H9 (cell line): Measurements from ENCODE around the gene PTP4A2. TPM values are rescaled to one million over a fixed set of nuclear protein-coding genes. Genes with fewer than 3 reads are reported as not detected.

ENCODE experiments used
- DNase-seq: peaks from one replicate; pipeline ENCODE4 v3.0.0-alpha.2; 2017
- H2AFZ ChIP-seq: one replicate; pipeline ENCODE4 v1.6.1; 2013; ENCODE audit warnings: mild to moderate bottlenecking, low read length, control low read depth, moderate library complexity
- H2AK5ac ChIP-seq: 2 replicates; pipeline ENCODE4 v1.6.1; 2013; ENCODE audit warnings: low read length, control low read depth, mixed read lengths; ENCODE audit not compliant: insufficient read length
- H2BK120ac ChIP-seq: one replicate; pipeline ENCODE4 v1.6.1; 2013; ENCODE audit warnings: low read depth, mild to moderate bottlenecking, low read length, control low read depth, inconsistent platforms; ENCODE audit not compliant: poor library complexity, severe bottlenecking
- H2BK12ac ChIP-seq: 2 replicates; pipeline ENCODE4 v1.6.1; 2013; ENCODE audit warnings: low read length, control low read depth, mixed read lengths, low read depth; ENCODE audit not compliant: insufficient read length
- H2BK15ac ChIP-seq: 2 replicates; pipeline ENCODE4 v1.6.1; 2013; ENCODE audit warnings: low read depth, low read length, control low read depth
- H2BK20ac ChIP-seq: one replicate; pipeline ENCODE4 v1.6.1; 2013; ENCODE audit warnings: low read depth, mild to moderate bottlenecking, low read length, control low read depth, inconsistent platforms; ENCODE audit not compliant: poor library complexity, severe bottlenecking
- H2BK5ac ChIP-seq: 2 replicates; pipeline ENCODE4 v1.6.1; 2013; ENCODE audit warnings: low read length, control low read depth, mixed read lengths; ENCODE audit not compliant: insufficient read length
- H3K14ac ChIP-seq: 2 replicates; pipeline ENCODE4 v1.6.1; 2013; ENCODE audit warnings: low read length, control low read depth; ENCODE audit not compliant: insufficient read depth
- H3K18ac ChIP-seq: 2 replicates; pipeline ENCODE4 v1.6.1; 2013; ENCODE audit warnings: low read depth, mild to moderate bottlenecking, mixed read lengths, low read length, control low read depth; ENCODE audit not compliant: insufficient read length
- H3K23ac ChIP-seq: 2 replicates; pipeline ENCODE4 v1.6.1; 2013; ENCODE audit warnings: low read length, control low read depth, mixed read lengths, low read depth; ENCODE audit not compliant: insufficient read length
- H3K23me2 ChIP-seq: 2 replicates; pipeline ENCODE4 v1.6.1; 2013; ENCODE audit warnings: low read depth, mild to moderate bottlenecking, mixed read lengths, low read length, control low read depth; ENCODE audit not compliant: insufficient read length, poor library complexity, severe bottlenecking
- H3K27ac ChIP-seq: 2 replicates; pipeline ENCODE4 v1.5.1; 2013; ENCODE audit warnings: low read length, control low read depth, mixed read lengths, low read depth; ENCODE audit not compliant: insufficient read length
- H3K27me3 ChIP-seq: 2 replicates; pipeline ENCODE4 v1.6.1; 2013; ENCODE audit warnings: low read length, control low read depth, inconsistent platforms; ENCODE audit not compliant: insufficient read depth
- H3K4ac ChIP-seq: 2 replicates; pipeline ENCODE4 v1.6.1; 2013; ENCODE audit warnings: low read depth, mild to moderate bottlenecking, control low read depth, inconsistent platforms, low read length, moderate library complexity
- H3K4me1 ChIP-seq: 2 replicates; pipeline ENCODE4 v1.6.1; 2013; ENCODE audit warnings: low read length, control low read depth, inconsistent platforms; ENCODE audit not compliant: insufficient read depth
- H3K4me2 ChIP-seq: 2 replicates; pipeline ENCODE4 v1.6.1; 2013; ENCODE audit warnings: low read length, control low read depth, mixed read lengths; ENCODE audit not compliant: insufficient read length, insufficient read depth
- H3K56ac ChIP-seq: 2 replicates; pipeline ENCODE4 v1.6.1; 2013; ENCODE audit warnings: low read depth, mild to moderate bottlenecking, mixed read lengths, low read length, control low read depth; ENCODE audit not compliant: insufficient read length
- H3K79me1 ChIP-seq: 2 replicates; pipeline ENCODE4 v1.6.1; 2013; ENCODE audit warnings: low read depth, mild to moderate bottlenecking, moderate library complexity, low read length, control low read depth, inconsistent platforms; ENCODE audit not compliant: insufficient read depth, poor library complexity, severe bottlenecking
- H3K79me2 ChIP-seq: 2 replicates; pipeline ENCODE4 v1.6.1; 2013; ENCODE audit warnings: low read length, control low read depth, inconsistent platforms; ENCODE audit not compliant: insufficient read depth
- H3K9ac ChIP-seq: 2 replicates; pipeline ENCODE4 v1.6.1; 2013; ENCODE audit warnings: low read length, control low read depth, mixed read lengths; ENCODE audit not compliant: insufficient read length; ENCODE audit errors: extremely low read depth
- H3K9me3 ChIP-seq: one replicate; pipeline ENCODE4 v1.6.1; 2013; ENCODE audit warnings: low read depth, low read length, inconsistent platforms; ENCODE audit not compliant: control insufficient read depth
- H3T11ph ChIP-seq: one replicate; pipeline ENCODE4 v1.6.1; 2013; ENCODE audit warnings: mild to moderate bottlenecking, low read length, control low read depth, inconsistent platforms
- H4K20me1 ChIP-seq: one replicate; pipeline ENCODE4 v1.6.1; 2013; ENCODE audit not compliant: control insufficient read depth, insufficient read length, insufficient read depth
- H4K5ac ChIP-seq: 2 replicates; pipeline ENCODE4 v1.6.1; 2013; ENCODE audit warnings: low read depth, mild to moderate bottlenecking, mixed read lengths, low read length, control low read depth; ENCODE audit not compliant: insufficient read length
- H4K8ac ChIP-seq: replicated peaks from 2 replicates; pipeline ENCODE4 v1.6.1; 2013; ENCODE audit warnings: low read length, control low read depth, mixed read lengths, low read depth; ENCODE audit not compliant: insufficient read length
- H4K91ac ChIP-seq: 2 replicates; pipeline ENCODE4 v1.6.1; 2013; ENCODE audit warnings: low read depth, mild to moderate bottlenecking, moderate library complexity, mixed read lengths, low read length, control low read depth; ENCODE audit not compliant: insufficient read length
- H3K27ac Mint-ChIP-seq, 3 experiments: 2 replicates in 2 of 3; 3 replicates in 1 of 3; pipeline ENCODE4 v1.8.0; 2020 to 2021; ENCODE audit warnings: mixed read lengths in 3 of 3, mild to moderate bottlenecking in 1 of 3, moderate library complexity in 1 of 3
- H3K27me3 Mint-ChIP-seq: 2 replicates; pipeline ENCODE4 v1.8.0; 2021; ENCODE audit warnings: low read depth, mild to moderate bottlenecking, moderate library complexity, mixed read lengths
- H3K36me3 Mint-ChIP-seq, 3 experiments: 2 replicates in 2 of 3; 3 replicates in 1 of 3; pipeline ENCODE4 v1.8.0; 2020 to 2021; ENCODE audit warnings: low read depth in 3 of 3, mixed read lengths in 3 of 3; ENCODE audit not compliant: insufficient read depth in 1 of 3
- H3K4me1 Mint-ChIP-seq, 2 experiments: 2 replicates each; pipeline ENCODE4 v1.8.0; 2020; ENCODE audit warnings: mixed read lengths in 2 of 2
- H3K4me3 Mint-ChIP-seq, 2 experiments: 2 replicates in 1 of 2; 3 replicates in 1 of 2; pipeline ENCODE4 v1.8.0; 2020 to 2021; ENCODE audit warnings: mild to moderate bottlenecking in 2 of 2, mixed read lengths in 2 of 2, moderate library complexity in 1 of 2
- H3K9me3 Mint-ChIP-seq, 2 experiments: 2 replicates in 1 of 2; 3 replicates in 1 of 2; pipeline ENCODE4 v1.8.0; 2020; ENCODE audit warnings: mild to moderate bottlenecking in 2 of 2, mixed read lengths in 2 of 2, moderate library complexity in 1 of 2
- CTCF ChIP-seq: fragments of 200-600 bp; sonication (generic); conservative IDR thresholded peaks from 3 replicates; pipeline ENCODE4 v1.8.0; 2021; ENCODE audit warnings: antibody characterized with exemption, mild to moderate bottlenecking
- WGBS: extraction: QIAGEN DNeasy Blood & Tissue Kit; methylation state at CpG from one replicate; pipeline ENCODE4 v1.1.7; 2013; ENCODE audit warnings: missing lambda C conversion rate, low lambda C conversion rate, mixed read lengths; ENCODE audit not compliant: insufficient read length; ENCODE audit errors: extremely low coverage; 5-methylcytosine and 5-hydroxymethylcytosine counted together
- total RNA-seq: library from RNA; stranded (reverse); gene quantifications from 2 replicates; pipeline ENCODE4 v1.2.1, GENCODE V29; 2021

PTP4A2 gene
- total RNA-seq, 1 experiment from 2014 or later, result 192 TPM

- H3K27me3 ChIP-seq, result no peaks in the 10 kb centered on the region
- no peak overlapping the region for H4K5ac ChIP-seq
- H2BK20ac ChIP-seq, result no peak overlapping the region
- H3K23ac ChIP-seq, result no peak overlapping the region
- no peak overlapping the region for H2AK5ac ChIP-seq
- no peak overlapping the region for H2BK5ac ChIP-seq
- no peak overlapping the region for H3K27ac Mint-ChIP-seq
- H3K9ac ChIP-seq, result no peak overlapping the region
- H3K23me2 ChIP-seq, result no peaks in the 10 kb centered on the region
- no peak for DNase-seq
- no peaks in the 10 kb centered on the region for H3K36me3 Mint-ChIP-seq
- H3K4ac ChIP-seq, result no peak overlapping the region
- H4K20me1 ChIP-seq, result no peaks in the 10 kb centered on the region
- no peak overlapping the region for H2BK120ac ChIP-seq
- no peak overlapping the region for H2BK15ac ChIP-seq
- H2AFZ ChIP-seq, result no peak overlapping the region
- no peak overlapping the region for H3K4me2 ChIP-seq
- no peaks in the 10 kb centered on the region; a peak in 2 of 5 replicates for H3K9me3 Mint-ChIP-seq
- no peaks in the 10 kb centered on the region for H3K79me2 ChIP-seq
- H3K27ac ChIP-seq, result no peak overlapping the region
- H2BK12ac ChIP-seq, result no peak overlapping the region
- WGBS, result no CpG with 5 or more reads among the region's 6 CpGs
- H3K4me1 Mint-ChIP-seq, result peaks cover 18 to 21% of the 10 kb centered on the region in 2 experiments
- no peak overlapping the region for H3K18ac ChIP-seq
- H3K9me3 ChIP-seq, result no peaks in the 10 kb centered on the region
- H4K91ac ChIP-seq, result no peak overlapping the region
- H3K79me1 ChIP-seq, result no peaks in the 10 kb centered on the region
- no peak overlapping the region for H4K8ac ChIP-seq
- no peak overlapping the region for H3K56ac ChIP-seq
- no peak overlapping the region for H3K14ac ChIP-seq
- no peak overlapping the region for H3K4me3 Mint-ChIP-seq
- TF ChIP-seq CTCF, result no peak
- no peaks in the 10 kb centered on the region for H3K27me3 Mint-ChIP-seq
- H3K4me1 ChIP-seq, result peaks cover 4% of the 10 kb centered on the region; the same call in 1 of the 2 replicates
- no peak overlapping the region for H3T11ph ChIP-seq
Observed at GRCh38 chr1:31984419-31985347, 46.5 kb upstream of the PTP4A2 start.
